ENCODE data around the gene DAPL1.

GRCh38 chr2:158810731-158811460, 15.8 kb downstream of the DAPL1 start:
- no peak for TF ChIP-seq EP300 (IDR thresholded peaks at IDR 0.05; ENCODE audit: borderline replicate concordance in 1 of 2, low read depth in 1 of 2, low read length in 1 of 2)
- TF ChIP-seq MXI1 (IDR thresholded peaks at IDR 0.05; ENCODE audit: low read depth, low read length) = no peak
- TF ChIP-seq, protein P1, sequence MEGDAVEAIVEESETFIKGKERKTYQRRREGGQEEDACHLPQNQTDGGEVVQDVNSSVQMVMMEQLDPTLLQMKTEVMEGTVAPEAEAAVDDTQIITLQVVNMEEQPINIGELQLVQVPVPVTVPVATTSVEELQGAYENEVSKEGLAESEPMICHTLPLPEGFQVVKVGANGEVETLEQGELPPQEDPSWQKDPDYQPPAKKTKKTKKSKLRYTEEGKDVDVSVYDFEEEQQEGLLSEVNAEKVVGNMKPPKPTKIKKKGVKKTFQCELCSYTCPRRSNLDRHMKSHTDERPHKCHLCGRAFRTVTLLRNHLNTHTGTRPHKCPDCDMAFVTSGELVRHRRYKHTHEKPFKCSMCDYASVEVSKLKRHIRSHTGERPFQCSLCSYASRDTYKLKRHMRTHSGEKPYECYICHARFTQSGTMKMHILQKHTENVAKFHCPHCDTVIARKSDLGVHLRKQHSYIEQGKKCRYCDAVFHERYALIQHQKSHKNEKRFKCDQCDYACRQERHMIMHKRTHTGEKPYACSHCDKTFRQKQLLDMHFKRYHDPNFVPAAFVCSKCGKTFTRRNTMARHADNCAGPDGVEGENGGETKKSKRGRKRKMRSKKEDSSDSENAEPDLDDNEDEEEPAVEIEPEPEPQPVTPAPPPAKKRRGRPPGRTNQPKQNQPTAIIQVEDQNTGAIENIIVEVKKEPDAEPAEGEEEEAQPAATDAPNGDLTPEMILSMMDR (IDR thresholded peaks at IDR 0.05) = no peak
